ENCODE measurements around the gene CLHC1. TPM values are rescaled to one million over a fixed set of nuclear protein-coding genes. Genes with fewer than 3 reads are reported as not detected.

CLHC1 gene
- total RNA-seq, 1 experiment from 2014 or later: 32.8 TPM

GRCh38 chr2:55159752-55160151, 72.3 kb downstream of the CLHC1 start:
- BruUV-seq (replicated peaks): no TSS peak
- no peak for TF ChIP-seq CTCF (IDR thresholded peaks at IDR 0.05; ENCODE audit: unreplicated experiment)
- H3K4me1 Mint-ChIP-seq (ENCODE audit: insufficient read depth, unreplicated experiment): peaks cover 39% of the 10 kb centered on the region
- no peak overlapping the region for H3K4me3 Mint-ChIP-seq (ENCODE audit: unreplicated experiment)
- DNase-seq (ENCODE audit: unreplicated experiment): no peak
- POLR2A ChIA-PET: interaction anchor here (1.0 to 1.2 kb wide), 2 partner anchors 109 to 145 kb away, joined by 3 to 5 read pairs; partner anchors contain the start of gene RTN4
- CTCF ChIA-PET: interaction anchor here (0.5 to 1.8 kb wide), 3 partner anchors 9 to 260 kb away, joined by 3 to 10 read pairs (median 4); no protein-coding TSS in a partner anchor
- intact Hi-C loops (cut with micrococcal nuclease): no loop called here
- H3K9me3 Mint-ChIP-seq (ENCODE audit: unreplicated experiment): no peaks in the 10 kb centered on the region
- no peaks in the 10 kb centered on the region for H3K36me3 Mint-ChIP-seq (ENCODE audit: insufficient read depth, unreplicated experiment)
- H3K27ac Mint-ChIP-seq (ENCODE audit: low read depth, unreplicated experiment): no peak overlapping the region
- no peaks in the 10 kb centered on the region for H3K27me3 Mint-ChIP-seq (ENCODE audit: insufficient read depth, unreplicated experiment)

DNA sequence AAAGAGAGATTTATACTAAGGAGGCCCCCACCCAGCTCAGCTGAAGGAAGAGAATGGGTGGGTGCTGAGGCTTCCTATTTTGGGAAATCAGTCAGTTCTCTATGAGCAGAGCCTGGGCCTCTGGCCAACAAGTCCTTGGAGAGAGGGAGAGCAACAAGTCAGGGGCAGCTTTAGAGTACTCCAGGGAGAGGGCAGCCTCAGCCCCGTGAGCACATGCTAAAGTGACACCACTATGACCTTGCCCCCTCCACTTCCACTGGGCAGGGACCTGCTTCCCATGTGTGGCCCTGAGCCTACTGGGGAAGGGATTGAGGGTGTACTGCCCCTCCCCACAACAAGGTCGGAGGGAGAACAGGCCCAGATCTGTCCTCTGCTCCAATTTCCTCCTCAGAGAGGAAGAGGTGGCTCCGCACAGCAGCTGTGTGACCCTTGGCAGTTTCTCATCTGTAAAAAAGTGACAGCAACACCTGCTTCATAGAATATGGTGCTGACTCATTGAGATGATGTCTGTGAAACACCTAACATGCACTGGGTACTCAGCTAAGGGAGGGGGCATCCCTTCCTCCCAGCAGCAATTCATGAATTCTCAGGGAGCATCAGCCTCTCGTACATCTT, 72.9 kb downstream of the CLHC1 start:
- no peak overlapping the region for H3K27ac Mint-ChIP-seq (ENCODE audit: low read depth, unreplicated experiment)
- TF ChIP-seq CTCF (IDR thresholded peaks at IDR 0.05; ENCODE audit: unreplicated experiment): no peak
- DNase-seq (ENCODE audit: unreplicated experiment): no peak
- no peaks in the 10 kb centered on the region for H3K36me3 Mint-ChIP-seq (ENCODE audit: insufficient read depth, unreplicated experiment)
- POLR2A ChIA-PET: interaction anchor here (0.6 to 1.2 kb wide), 2 partner anchors 8 to 109 kb away, joined by 4 to 5 read pairs; partner anchors contain the start of gene RTN4
- no TSS peak for BruUV-seq (replicated peaks)
- H3K27me3 Mint-ChIP-seq (ENCODE audit: insufficient read depth, unreplicated experiment): no peaks in the 10 kb centered on the region
- CTCF ChIA-PET: interaction anchor here (0.5 to 1.8 kb wide), 4 partner anchors 9 to 322 kb away, joined by 3 to 10 read pairs (median 4); no protein-coding TSS in a partner anchor
- H3K9me3 Mint-ChIP-seq (ENCODE audit: unreplicated experiment): no peaks in the 10 kb centered on the region
- H3K4me3 Mint-ChIP-seq (ENCODE audit: unreplicated experiment): no peak overlapping the region
- intact Hi-C loops (cut with micrococcal nuclease): no loop called here
- peaks cover 37% of the 10 kb centered on the region for H3K4me1 Mint-ChIP-seq (ENCODE audit: insufficient read depth, unreplicated experiment)

DNA sequence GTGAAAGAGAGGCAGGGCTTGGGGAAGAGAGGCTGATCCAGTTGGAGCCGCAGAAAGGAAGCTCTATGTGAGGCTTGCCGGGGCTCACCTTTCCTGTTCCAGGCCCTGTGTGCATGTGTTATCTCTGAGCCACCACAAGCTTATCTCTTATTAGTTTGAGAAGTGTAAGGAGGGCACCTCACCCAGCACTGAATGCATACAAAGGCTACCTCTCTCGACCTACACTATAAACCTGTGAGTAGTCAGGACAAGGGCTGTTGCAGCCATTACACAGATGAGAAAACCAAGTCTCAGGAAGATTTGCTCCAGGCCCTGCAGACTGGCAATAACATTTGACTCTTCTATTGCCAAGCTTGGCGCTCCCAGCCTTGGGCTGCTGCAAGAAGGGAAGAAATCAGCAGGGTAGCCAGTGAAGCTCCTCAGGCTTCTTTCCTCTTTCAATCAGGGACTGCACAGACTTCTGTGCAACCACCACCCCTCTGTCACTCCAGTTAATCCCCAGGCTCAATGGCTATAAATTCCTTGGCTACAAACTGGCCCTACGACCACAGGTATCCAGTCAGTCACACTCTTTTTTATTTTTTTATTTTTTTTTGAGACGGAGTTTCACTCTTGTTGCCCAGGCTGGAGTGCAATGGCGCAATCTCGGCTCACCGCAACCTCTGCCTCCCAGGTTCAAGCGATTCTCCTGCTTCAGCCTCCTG, 73.8 kb downstream of the CLHC1 start:
- H3K4me3 Mint-ChIP-seq (ENCODE audit: unreplicated experiment): no peak overlapping the region
- no peaks in the 10 kb centered on the region for H3K36me3 Mint-ChIP-seq (ENCODE audit: insufficient read depth, unreplicated experiment)
- no TSS peak for BruUV-seq (replicated peaks)
- POLR2A ChIA-PET: interaction anchor here (0.7 to 1.1 kb wide), 4 partner anchors 22 to 442 kb away, joined by 3 to 4 read pairs (median 4); no protein-coding TSS in a partner anchor
- DNase-seq (ENCODE audit: unreplicated experiment): no peak
- CTCF ChIA-PET: interaction anchor here (0.9 to 1.1 kb wide), 2 partner anchors 258 to 259 kb away, joined by 3 read pairs; no protein-coding TSS in a partner anchor
- intact Hi-C loops (cut with micrococcal nuclease): no loop called here
- H3K27me3 Mint-ChIP-seq (ENCODE audit: insufficient read depth, unreplicated experiment): no peaks in the 10 kb centered on the region
- no peak overlapping the region for H3K27ac Mint-ChIP-seq (ENCODE audit: low read depth, unreplicated experiment)
- no peak for TF ChIP-seq CTCF (IDR thresholded peaks at IDR 0.05; ENCODE audit: unreplicated experiment)
- peaks cover 28% of the 10 kb centered on the region for H3K4me1 Mint-ChIP-seq (ENCODE audit: insufficient read depth, unreplicated experiment)
- no peaks in the 10 kb centered on the region for H3K9me3 Mint-ChIP-seq (ENCODE audit: unreplicated experiment)

- POLR2A ChIA-PET: interaction anchor here (0.7 to 1.1 kb wide), 2 partner anchors 109 to 442 kb away, joined by 3 to 4 read pairs; no protein-coding TSS in a partner anchor
- H3K4me1 Mint-ChIP-seq (ENCODE audit: insufficient read depth, unreplicated experiment): peaks cover 30% of the 10 kb centered on the region
These were observed 74.6 kb downstream of the CLHC1 start for GRCh38 chr2:55157474-55157884.

More at GRCh38 chr2:55157474-55157884, 74.6 kb downstream of the CLHC1 start:
- Mint-ChIP-seq H3K9me3 (ENCODE audit: unreplicated experiment) (no peaks in the 10 kb centered on the region), H3K27ac (ENCODE audit: low read depth, unreplicated experiment) (peak overlapping the region; percentile 54), H3K27me3 (ENCODE audit: insufficient read depth, unreplicated experiment) (no peaks in the 10 kb centered on the region), H3K36me3 (ENCODE audit: insufficient read depth, unreplicated experiment) (no peaks in the 10 kb centered on the region), H3K4me3 (ENCODE audit: unreplicated experiment) (no peak overlapping the region)
- no peak for TF ChIP-seq CTCF (IDR thresholded peaks at IDR 0.05; ENCODE audit: unreplicated experiment)
- intact Hi-C loops (cut with micrococcal nuclease): no loop called here
- BruUV-seq (replicated peaks): no TSS peak
- CTCF ChIA-PET: interaction anchor here (0.9 to 2.4 kb wide), 2 partner anchors 10 to 258 kb away, joined by 3 to 11 read pairs; no protein-coding TSS in a partner anchor
- peak; percentile 60 for DNase-seq (ENCODE audit: unreplicated experiment)

Measured in MCF 10A (cell line).